ENCODE measurements around the gene TRIL. TPM values are rescaled to one million over a fixed set of nuclear protein-coding genes. Genes with fewer than 3 reads are reported as not detected.

The TRIL gene, protein sequence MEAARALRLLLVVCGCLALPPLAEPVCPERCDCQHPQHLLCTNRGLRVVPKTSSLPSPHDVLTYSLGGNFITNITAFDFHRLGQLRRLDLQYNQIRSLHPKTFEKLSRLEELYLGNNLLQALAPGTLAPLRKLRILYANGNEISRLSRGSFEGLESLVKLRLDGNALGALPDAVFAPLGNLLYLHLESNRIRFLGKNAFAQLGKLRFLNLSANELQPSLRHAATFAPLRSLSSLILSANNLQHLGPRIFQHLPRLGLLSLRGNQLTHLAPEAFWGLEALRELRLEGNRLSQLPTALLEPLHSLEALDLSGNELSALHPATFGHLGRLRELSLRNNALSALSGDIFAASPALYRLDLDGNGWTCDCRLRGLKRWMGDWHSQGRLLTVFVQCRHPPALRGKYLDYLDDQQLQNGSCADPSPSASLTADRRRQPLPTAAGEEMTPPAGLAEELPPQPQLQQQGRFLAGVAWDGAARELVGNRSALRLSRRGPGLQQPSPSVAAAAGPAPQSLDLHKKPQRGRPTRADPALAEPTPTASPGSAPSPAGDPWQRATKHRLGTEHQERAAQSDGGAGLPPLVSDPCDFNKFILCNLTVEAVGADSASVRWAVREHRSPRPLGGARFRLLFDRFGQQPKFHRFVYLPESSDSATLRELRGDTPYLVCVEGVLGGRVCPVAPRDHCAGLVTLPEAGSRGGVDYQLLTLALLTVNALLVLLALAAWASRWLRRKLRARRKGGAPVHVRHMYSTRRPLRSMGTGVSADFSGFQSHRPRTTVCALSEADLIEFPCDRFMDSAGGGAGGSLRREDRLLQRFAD
- total RNA-seq = not detected

DNA sequence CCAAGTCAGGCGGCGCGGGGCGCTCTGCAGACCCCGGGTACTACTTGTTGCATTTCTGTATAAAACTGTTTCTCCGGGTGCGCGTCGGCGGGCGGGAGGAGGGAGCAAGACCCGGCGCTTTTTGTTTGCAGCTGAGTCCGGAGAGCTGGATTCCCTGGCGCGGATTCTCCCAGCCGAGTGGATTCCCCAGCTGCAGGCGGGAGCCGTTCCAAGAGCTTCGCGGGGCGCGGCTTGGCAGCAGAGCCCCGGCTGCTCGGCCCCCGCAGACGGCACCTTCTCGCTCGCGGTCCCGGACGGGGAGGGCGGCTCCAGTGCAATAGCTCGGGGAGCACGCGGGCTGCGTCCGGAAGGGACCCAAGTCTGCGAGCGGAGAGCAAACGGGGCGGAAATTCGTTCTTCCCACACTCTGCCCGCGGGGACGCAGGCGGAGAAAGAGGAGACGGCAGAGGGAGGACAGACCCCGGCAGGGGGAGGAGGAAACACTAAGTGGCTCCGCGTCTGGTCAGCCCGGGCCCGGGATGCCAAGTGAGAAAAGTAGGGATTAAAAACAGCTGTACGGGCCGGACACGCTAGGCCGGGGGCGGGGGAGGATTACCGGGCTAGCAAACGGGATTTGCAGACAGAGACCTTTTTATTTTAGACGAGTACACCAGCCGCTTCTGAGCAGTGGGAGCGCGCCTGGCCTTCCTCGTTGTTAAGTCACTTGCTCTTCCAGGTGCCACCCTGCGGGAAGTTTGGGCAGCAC is at the start of gene TRIL:
TRIL (minus strand) TSS at position 96 of the 745 bp plus-strand sequence. CDS start 284 bp downstream, outside the sequence.
- CTCF ChIA-PET = no interaction called here
- POLR2A ChIA-PET = no interaction called here

GRCh38 chr7:29007127-29007526 is 49.0 kb upstream of the TRIL start:
- ChIA-PET POLR2A (no interaction called here), CTCF (no interaction called here)

DNA sequence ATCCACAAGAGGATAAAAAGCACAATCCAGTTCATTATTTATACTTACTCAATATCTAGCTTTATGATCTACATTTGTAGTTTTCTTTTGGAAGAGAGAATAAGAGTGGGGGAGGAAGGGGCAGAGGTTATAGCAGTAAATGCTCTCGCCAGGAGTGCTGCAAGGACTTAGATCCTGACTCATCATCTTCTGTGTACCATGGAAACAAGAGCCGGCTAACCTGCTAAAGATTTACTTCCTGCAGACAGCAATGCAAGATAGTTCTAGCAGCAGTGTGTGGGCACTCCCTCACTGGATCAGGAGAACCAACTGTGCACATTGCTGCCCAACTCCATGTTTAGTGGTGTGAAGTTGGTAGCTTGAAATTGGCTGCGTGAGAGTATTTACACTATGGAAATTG is 47.7 kb upstream of the TRIL start:
- POLR2A ChIA-PET = no interaction called here
- CTCF ChIA-PET = no interaction called here

GRCh38 chr7:29005406-29005805 is 47.3 kb upstream of the TRIL start:
- POLR2A ChIA-PET = no interaction called here
- CTCF ChIA-PET = no interaction called here

DNA sequence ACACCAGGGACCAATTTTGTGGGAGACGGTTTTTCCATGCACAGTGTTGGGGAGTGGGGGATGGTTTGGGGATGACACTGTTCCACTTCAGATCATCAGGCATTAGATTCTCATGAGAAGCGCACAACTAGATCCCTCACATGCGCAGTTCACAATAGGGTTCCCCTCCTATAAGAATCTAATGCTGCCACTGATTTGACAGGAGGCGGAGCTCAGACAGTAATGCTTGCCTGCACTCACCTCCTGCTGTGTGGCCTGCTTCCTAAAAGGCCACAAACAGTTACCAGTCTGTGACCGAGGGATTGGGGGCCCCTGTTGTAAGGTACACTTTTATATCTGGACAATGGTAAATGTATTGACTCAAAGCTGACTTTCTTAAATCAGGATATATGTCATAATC is 45.6 kb upstream of the TRIL start:
- ChIA-PET CTCF (no interaction called here), POLR2A (no interaction called here)

- ChIA-PET CTCF (no interaction called here), POLR2A (no interaction called here)
Observed at GRCh38 chr7:29000717-29001076, 42.6 kb upstream of the TRIL start.

DNA sequence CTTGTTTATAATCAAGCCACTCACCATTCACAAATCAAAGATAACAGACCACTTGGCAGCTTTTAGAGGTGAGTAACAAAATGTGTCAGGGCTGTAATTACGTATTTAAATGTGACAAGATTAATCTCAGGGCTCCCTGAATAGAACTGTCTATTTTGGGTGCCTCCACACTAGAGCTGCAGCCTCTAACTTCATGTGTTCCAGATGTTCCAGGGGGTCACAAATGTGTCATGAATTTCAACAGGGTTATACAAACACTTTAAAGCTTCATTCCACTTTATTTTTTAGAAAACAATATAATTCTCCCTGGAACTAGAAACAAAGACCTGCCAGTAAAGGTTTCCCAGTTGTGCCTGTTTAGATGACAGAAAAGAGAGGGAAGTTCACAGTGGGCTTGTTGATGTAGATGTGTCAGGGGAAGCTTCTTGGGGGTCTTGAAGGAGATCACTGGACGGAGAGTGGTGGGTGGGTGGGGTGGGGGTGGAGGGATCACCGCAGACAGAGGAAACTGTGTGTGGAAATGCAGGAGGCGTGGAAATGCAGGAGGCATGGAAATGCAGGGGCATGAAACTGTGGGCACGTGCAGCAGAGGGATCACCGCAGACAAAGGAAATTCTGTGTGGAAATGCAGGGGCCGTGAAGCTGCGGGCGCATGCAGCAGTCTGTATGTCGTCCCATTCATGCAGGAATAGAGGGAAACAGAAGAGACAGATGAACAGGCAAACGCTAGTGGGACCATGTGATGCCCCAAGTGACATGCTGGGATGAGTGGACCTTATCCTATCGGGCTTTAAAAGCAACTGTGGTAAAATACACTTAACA is 42.0 kb upstream of the TRIL start:
- POLR2A ChIA-PET = no interaction called here
- CTCF ChIA-PET = no interaction called here

DNA sequence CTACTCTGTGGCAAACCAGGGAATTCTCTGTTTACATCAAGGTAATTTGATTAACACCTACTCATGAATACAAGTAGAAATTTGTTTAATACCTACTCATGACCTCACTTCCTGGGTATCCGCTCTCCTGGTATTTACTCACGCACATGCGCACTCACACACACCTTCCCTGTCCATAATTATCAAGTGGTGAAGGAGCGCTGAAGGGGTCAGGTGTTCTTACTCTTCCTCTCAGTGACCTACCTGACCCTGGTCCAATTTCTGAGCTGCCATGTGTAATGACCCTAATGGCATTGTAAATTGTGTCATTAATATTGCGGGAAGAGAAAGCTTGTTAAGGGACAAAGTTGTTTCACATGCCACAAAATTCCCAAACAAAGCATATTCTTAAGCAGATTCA is 41.3 kb upstream of the TRIL start:
- CTCF ChIA-PET = no interaction called here
- POLR2A ChIA-PET = no interaction called here

GRCh38 chr7:28998105-28998504 is 40.0 kb upstream of the TRIL start:
- POLR2A ChIA-PET = no interaction called here
- CTCF ChIA-PET = no interaction called here

DNA sequence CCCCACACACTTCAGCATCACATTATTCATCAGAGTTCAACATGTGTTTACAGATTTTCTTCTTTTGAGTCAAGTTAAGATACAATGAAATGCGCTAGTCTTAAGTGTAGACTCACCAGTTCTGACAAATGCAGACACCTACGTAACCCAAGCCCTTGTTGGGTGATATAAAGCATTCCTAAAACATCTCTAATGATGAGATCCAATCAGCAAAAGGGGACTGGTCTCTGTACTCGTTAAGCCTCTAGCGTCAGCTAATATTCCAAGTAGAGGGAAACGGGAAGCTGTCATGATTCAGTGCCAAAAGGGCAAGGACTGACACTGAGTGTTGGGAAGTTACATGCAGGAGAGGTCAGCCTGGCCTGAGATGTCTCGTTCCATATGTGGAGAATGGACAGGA is 38.7 kb upstream of the TRIL start:
- ChIA-PET CTCF (no interaction called here), POLR2A (no interaction called here)

GRCh38 chr7:28993371-28993770 is 35.2 kb upstream of the TRIL start:
- CTCF ChIA-PET = no interaction called here
- POLR2A ChIA-PET = no interaction called here

DNA sequence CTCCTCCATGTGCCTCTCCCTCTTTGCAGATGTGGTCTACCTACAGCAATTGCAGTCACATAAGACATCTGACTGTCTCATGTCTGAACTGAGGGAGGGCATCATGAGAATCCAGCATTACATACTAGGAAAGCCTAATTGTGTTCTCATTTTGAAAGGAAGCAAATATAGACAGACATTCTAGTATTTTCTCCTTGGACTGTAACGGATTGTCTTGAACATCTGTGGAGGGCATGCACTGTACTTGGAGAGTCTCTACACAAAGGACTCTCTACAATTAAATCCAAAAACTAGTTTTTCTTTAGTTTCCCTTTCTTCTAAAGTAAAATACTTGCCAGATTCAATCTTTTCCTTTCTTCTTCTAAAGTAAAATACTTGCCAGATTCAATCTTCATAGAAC is 34.7 kb upstream of the TRIL start:
- CTCF ChIA-PET = no interaction called here
- POLR2A ChIA-PET = no interaction called here

GRCh38 chr7:28990200-28990960 is 32.2 kb upstream of the TRIL start:
- CTCF ChIA-PET = no interaction called here
- POLR2A ChIA-PET = no interaction called here

GRCh38 chr7:28989211-28989980 is 31.3 kb upstream of the TRIL start:
- CTCF ChIA-PET = no interaction called here
- POLR2A ChIA-PET = no interaction called here

GRCh38 chr7:28988810-28989209 is 30.7 kb upstream of the TRIL start:
- POLR2A ChIA-PET = no interaction called here
- CTCF ChIA-PET = no interaction called here

DNA sequence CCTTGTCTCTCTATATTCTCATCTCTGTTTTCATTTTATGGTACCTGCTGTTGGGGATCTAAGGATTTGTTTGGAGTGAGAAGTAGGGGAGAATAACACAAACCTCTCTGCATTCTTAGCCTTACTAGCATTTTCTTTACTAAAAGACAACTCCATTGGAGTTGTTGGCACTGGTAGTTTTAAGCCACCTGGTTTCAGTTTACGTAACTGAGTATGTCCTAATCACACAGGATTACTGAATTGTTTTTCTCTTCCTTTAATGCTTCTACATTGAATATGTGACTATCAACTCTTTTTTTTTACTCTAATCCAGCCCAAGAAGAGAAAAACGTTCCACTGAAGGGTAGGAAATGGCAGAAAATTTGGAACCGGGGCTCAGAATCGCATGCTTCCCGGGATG is 30.0 kb upstream of the TRIL start:
- ChIA-PET CTCF (no interaction called here), POLR2A (no interaction called here)

DNA sequence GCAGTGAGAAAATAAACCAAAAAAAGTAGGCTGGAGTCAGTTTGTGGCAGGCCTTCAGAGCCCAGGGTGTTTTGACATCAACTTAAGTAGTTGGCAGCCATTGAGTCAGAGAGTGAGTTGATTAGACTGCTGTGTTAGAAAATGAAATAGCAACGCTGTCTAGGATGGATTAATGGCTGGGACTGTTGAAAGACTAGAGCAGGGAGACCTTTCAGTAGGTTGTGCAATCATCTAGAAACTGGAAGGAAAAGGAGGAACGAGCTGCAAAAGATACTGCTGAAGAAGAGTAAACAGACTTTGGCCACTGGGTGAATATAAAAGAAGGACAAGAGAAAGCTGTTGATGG is 28.6 kb upstream of the TRIL start:
- ChIA-PET POLR2A (no interaction called here), CTCF (no interaction called here)

DNA sequence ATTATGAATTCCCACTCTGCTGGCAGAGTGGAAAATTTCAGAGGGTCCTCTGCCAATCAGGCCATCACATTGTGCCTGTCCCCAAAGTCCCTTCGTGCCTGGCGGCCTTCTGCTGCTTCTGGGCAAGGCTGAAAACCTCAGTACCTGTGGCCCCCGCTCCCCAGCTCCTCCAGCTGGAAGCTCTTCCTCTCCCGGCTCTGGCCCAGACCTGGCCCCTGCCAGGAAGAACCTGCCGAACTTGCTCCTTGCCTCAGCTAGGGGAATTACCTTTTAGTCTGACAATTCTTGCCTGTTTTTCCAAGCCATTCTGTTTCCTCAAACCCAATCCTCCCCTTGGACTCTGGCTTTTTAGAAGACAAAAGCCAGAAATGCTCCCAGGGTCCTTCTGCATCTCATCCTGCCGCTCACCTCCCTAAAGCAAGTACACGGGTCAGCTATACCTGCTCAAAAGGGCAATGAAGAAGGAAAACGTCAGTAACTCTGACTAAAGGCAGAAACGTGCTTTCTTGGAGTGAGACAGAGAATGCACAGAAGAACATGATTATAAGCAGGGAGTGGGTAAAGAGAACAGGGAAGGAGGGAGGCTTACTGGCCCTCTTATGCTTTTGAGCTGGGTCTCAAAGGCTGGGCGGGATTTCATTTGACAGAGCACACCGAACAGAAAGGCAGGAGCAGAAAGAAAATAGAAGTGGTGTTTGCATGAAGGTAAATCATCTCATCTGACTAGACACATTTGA is 28.1 kb upstream of the TRIL start:
- CTCF ChIA-PET = no interaction called here
- POLR2A ChIA-PET = no interaction called here
